GM12873 (cell line): ENCODE measurements around the gene UST.

ENCODE experiments used
- CTCF ChIP-seq: IDR thresholded peaks from 2 replicates; pipeline ENCODE4 v1.5.1; 2012; ENCODE audit warnings: low read depth, mild to moderate bottlenecking, moderate library complexity, low read length, control low read depth; ENCODE audit not compliant: insufficient read depth; ENCODE audit errors: missing control alignments

UST gene

GRCh38 chr6:148890652-148891404 is 144.0 kb downstream of the UST start:
- TF ChIP-seq CTCF: no peak

- no peak for TF ChIP-seq CTCF
These were observed 144.6 kb downstream of the UST start for GRCh38 chr6:148891405-148891783.

GRCh38 chr6:148892247-148892646 is 145.4 kb downstream of the UST start:
- no peak for TF ChIP-seq CTCF

GRCh38 chr6:148893073-148893472 is 146.2 kb downstream of the UST start:
- no peak for TF ChIP-seq CTCF

- TF ChIP-seq CTCF: no peak
These were observed 146.7 kb downstream of the UST start for GRCh38 chr6:148893481-148893880.

- TF ChIP-seq CTCF: no peak
These were observed 151.7 kb downstream of the UST start for GRCh38 chr6:148898376-148899014.

GRCh38 chr6:148904896-148905870 is 158.4 kb downstream of the UST start:
- TF ChIP-seq CTCF: no peak
